H1 (cell line): Measurements from ENCODE around the gene ADRM1. TPM values are rescaled to one million over a fixed set of nuclear protein-coding genes. Genes with fewer than 3 reads are reported as not detected.

Experiments used
- EZH2 ChIP-seq: fragments of 200-600 bp; sonication (generic); IDR thresholded peaks from 2 replicates; pipeline ENCODE4 v1.7.1; 2012; ENCODE audit warnings: low read depth, mild to moderate bottlenecking, moderate library complexity, low read length, inconsistent platforms; ENCODE audit not compliant: severe bottlenecking
- JUND ChIP-seq: IDR thresholded peaks from 2 replicates; pipeline ENCODE4 v1.6.1; 2011; ENCODE audit warnings: mild to moderate bottlenecking, improper control_type of control experiment, low read length
- KDM5A ChIP-seq: fragments of 200-600 bp; IDR thresholded peaks from 2 replicates; pipeline ENCODE4 v1.7.1; 2012; ENCODE audit warnings: mild to moderate bottlenecking, low read length, inconsistent platforms, mixed read lengths
- NRF1 ChIP-seq: IDR thresholded peaks from 2 replicates; pipeline ENCODE4 v1.6.1; 2011; ENCODE audit warnings: mild to moderate bottlenecking, low read depth, low read length, improper control_type of control experiment
- POU5F1 ChIP-seq: IDR thresholded peaks from 2 replicates; pipeline ENCODE4 v1.6.1; 2011; ENCODE audit warnings: low read depth, mild to moderate bottlenecking, low read length, moderate library complexity
- RFX5 ChIP-seq: IDR thresholded peaks from 2 replicates; pipeline ENCODE4 v1.6.1; 2011; ENCODE audit warnings: low read depth, low read length, improper control_type of control experiment, borderline replicate concordance
- RNF2 ChIP-seq: fragments of 200-900, 300-1000 bp; sonication (generic); IDR thresholded peaks from 2 replicates; pipeline ENCODE4 v1.7.1; 2016; ENCODE audit warnings: borderline replicate concordance, low read depth, mild to moderate bottlenecking, antibody characterized with exemption, low read length; ENCODE audit not compliant: poor library complexity, severe bottlenecking; ENCODE audit errors: missing control alignments
- SIX5 ChIP-seq: IDR thresholded peaks from 2 replicates; pipeline ENCODE4 v1.6.1; 2011; ENCODE audit warnings: mild to moderate bottlenecking, low read depth, low read length
- TCF12 ChIP-seq: IDR thresholded peaks from 2 replicates; pipeline ENCODE4 v1.6.1; 2011; ENCODE audit warnings: low read depth, mild to moderate bottlenecking, low read length
- USF2 ChIP-seq: IDR thresholded peaks from 2 replicates; pipeline ENCODE4 v1.6.1; 2011; ENCODE audit warnings: low read length, improper control_type of control experiment
- polyA plus RNA-seq, 7 experiments: library from polyadenylated mRNA; depleted of rRNA in 3 of 7; stranded (reverse) in 5 of 7; unstranded in 2 of 7; fragments of >200 nt in 5 of 7; fragments of 200-250 nt in 2 of 7; gene quantifications; 1 replicate in 5 of 7; 2 replicates in 1 of 7; 4 replicates in 1 of 7; pipeline versions ENCODE4 v1.2.1 to v1.2.3, GENCODE V29; 2011 to 2013; ENCODE audit warnings: missing spikeins in 2 of 7, mixed read lengths in 2 of 7
- total RNA-seq: library from RNA; stranded (reverse); fragmentation: NEBNext Ultra II Directional; extraction: Animal tissue kit (Norgen Biotek cat#: 25700); gene quantifications from 2 replicates; pipeline ENCODE4 v1.2.1, GENCODE V29; 2021

Gene ADRM1
- total and polyA plus RNA-seq, 2 of the 8 experiments (the other 6 are each of a cell fraction or from before 2014, with no cell fraction given): 126 to 214 TPM

- TF ChIP-seq RNF2 (no peak), RFX5 (no peak), POU5F1 (no peak), EZH2 (no peak), JUND (no peak), NRF1 (no peak), TCF12 (no peak), SIX5 (no peak), USF2 (no peak), KDM5A (no peak)
- TF ChIP-seq, all 59 proteins: peak for 0
Observed at GRCh38 chr20:62342910-62343309, 40.1 kb downstream of the ADRM1 start (continued).
